OCI-LY7 (cell line): ENCODE data around the gene TJP2.
A peak's percentile ranks its signal among the peaks of the same experiment; 100 is the strongest.

Source experiments
- CTCF ChIP-seq: fragments of 200-600 bp; sonication (generic); conservative IDR thresholded peaks from 2 replicates; pipeline ENCODE4 v1.5.1; 2014; ENCODE audit warnings: mild to moderate bottlenecking, antibody characterized with exemption, low read length, moderate library complexity, mixed read lengths
- EZH2phosphoT487 ChIP-seq: fragments of 200-600 bp; sonication (generic); IDR thresholded peaks from 2 replicates; pipeline ENCODE4 v1.6.1; 2018; ENCODE audit warnings: low read depth, borderline replicate concordance, mild to moderate bottlenecking, mixed run types, antibody characterized with exemption, low read length, moderate library complexity, mixed read lengths

- TF ChIP-seq CTCF: 0 out of 2 replicates have a peak, but pooled peaks have one; percentile 35
- no peak for TF ChIP-seq EZH2phosphoT487
These were observed 118.0 kb downstream of the TJP2 start for GRCh38 chr9:69292078-69292477.
